Measurements from ENCODE around the gene ZFAND4. TPM values are rescaled to one million over a fixed set of nuclear protein-coding genes. Genes with fewer than 3 reads are reported as not detected.

The ZFAND4 gene
- total RNA-seq, 1 donor from 2014 or later: 19.4 TPM

GRCh38 chr10:45653454-45653853, 19.1 kb downstream of the ZFAND4 start:
- Histone ChIP-seq H3K4me1 (no peaks in the 10 kb centered on the region), H3K27me3 (no peaks in the 10 kb centered on the region), H3K4me3 (no peak overlapping the region), H3K27ac (no peak overlapping the region), H3K9me3 (no peaks in the 10 kb centered on the region), H3K36me3 (peaks cover 0 to 11% of the 10 kb centered on the region in 2 donors)
- intact Hi-C loops (cut with DNase I): no loop called here
- no peak for TF ChIP-seq POLR2AphosphoS5 (IDR thresholded peaks at IDR 0.05; ENCODE audit: insufficient read depth in 1 of 2, low read depth in 1 of 2)
- no peak for TF ChIP-seq CTCF (IDR thresholded peaks at IDR 0.05)
- TF ChIP-seq POLR2A (IDR thresholded peaks at IDR 0.05): no peak
- no peak for DNase-seq (ENCODE audit: extremely low spot score in 2 of 2)

- TF ChIP-seq CTCF (IDR thresholded peaks at IDR 0.05) (no peak), POLR2A (IDR thresholded peaks at IDR 0.05) (no peak), POLR2AphosphoS5 (IDR thresholded peaks at IDR 0.05; ENCODE audit: insufficient read depth in 1 of 2, low read depth in 1 of 2) (no peak)
- intact Hi-C loops (cut with DNase I): no loop called here
- H3K36me3 ChIP-seq: peaks cover 0 to 1% of the 10 kb centered on the region in 2 donors
- no peak for DNase-seq (ENCODE audit: extremely low spot score in 2 of 2)
- H3K27ac ChIP-seq: no peak overlapping the region
- H3K4me3 ChIP-seq: no peak overlapping the region
- H3K9me3 ChIP-seq: no peaks in the 10 kb centered on the region
- no peaks in the 10 kb centered on the region for H3K27me3 ChIP-seq
- H3K4me1 ChIP-seq: no peaks in the 10 kb centered on the region
Observed at GRCh38 chr10:45652511-45652910, 20.1 kb downstream of the ZFAND4 start.

GRCh38 chr10:45649296-45649695, 23.3 kb downstream of the ZFAND4 start:
- H3K4me3 ChIP-seq: no peak overlapping the region
- intact Hi-C loops (cut with DNase I): no loop called here
- no peaks in the 10 kb centered on the region for H3K36me3 ChIP-seq

GRCh38 chr10:45647118-45647517, 25.5 kb downstream of the ZFAND4 start:
- Histone ChIP-seq H3K27me3 (no peaks in the 10 kb centered on the region), H3K4me3 (no peak overlapping the region), H3K36me3 (no peaks in the 10 kb centered on the region), H3K27ac (no peak overlapping the region), H3K9me3 (no peaks in the 10 kb centered on the region), H3K4me1 (no peaks in the 10 kb centered on the region)
- intact Hi-C loops (cut with DNase I): no loop called here
- TF ChIP-seq POLR2AphosphoS5 (IDR thresholded peaks at IDR 0.05; ENCODE audit: insufficient read depth in 1 of 2, low read depth in 1 of 2) (no peak), POLR2A (IDR thresholded peaks at IDR 0.05) (no peak), CTCF (IDR thresholded peaks at IDR 0.05) (no peak)
- DNase-seq (ENCODE audit: extremely low spot score in 2 of 2): no peak

More at GRCh38 chr10:45649296-45649695, 23.3 kb downstream of the ZFAND4 start:
- H3K4me1 ChIP-seq: no peaks in the 10 kb centered on the region
- no peaks in the 10 kb centered on the region for H3K27me3 ChIP-seq
- no peak for DNase-seq (ENCODE audit: extremely low spot score in 2 of 2)
- TF ChIP-seq CTCF (IDR thresholded peaks at IDR 0.05) (no peak), POLR2A (IDR thresholded peaks at IDR 0.05) (no peak), POLR2AphosphoS5 (IDR thresholded peaks at IDR 0.05; ENCODE audit: insufficient read depth in 1 of 2, low read depth in 1 of 2) (no peak)
- H3K27ac ChIP-seq: no peak overlapping the region
- H3K9me3 ChIP-seq: no peaks in the 10 kb centered on the region

GRCh38 chr10:45646384-45647050, 26.1 kb downstream of the ZFAND4 start:
- TF ChIP-seq POLR2A (IDR thresholded peaks at IDR 0.05) (no peak), POLR2AphosphoS5 (IDR thresholded peaks at IDR 0.05; ENCODE audit: insufficient read depth in 1 of 2, low read depth in 1 of 2) (no peak), CTCF (IDR thresholded peaks at IDR 0.05) (no peak)
- no peaks in the 10 kb centered on the region for H3K36me3 ChIP-seq
- no peaks in the 10 kb centered on the region for H3K4me1 ChIP-seq
- H3K4me3 ChIP-seq: no peak overlapping the region
- no peaks in the 10 kb centered on the region for H3K27me3 ChIP-seq
- no peak for DNase-seq (ENCODE audit: extremely low spot score in 2 of 2)
- H3K27ac ChIP-seq: no peak overlapping the region
- intact Hi-C loops (cut with DNase I): no loop called here
- H3K9me3 ChIP-seq: no peaks in the 10 kb centered on the region

All from vagina (tissue), 2 donors.